ENCODE results near the gene ACBD3.
"Not testable (repeated sequence)": the region's sequence is repeated elsewhere in the genome, so short reads cannot be mapped to it uniquely, and the experiment has no call there.

The ACBD3 gene

GRCh38 chr1:226186124-226187018, at the start of gene ACBD3:
Gene ACBD3 (minus strand): TSS chr1:226186741. CDS start chr1:226186675, 66 bp downstream.
- DNase-seq, result peak; percentile 68

GRCh38 chr1:226233806-226234205, 47.3 kb upstream of the ACBD3 start:
- DNase-seq, result no peak

GRCh38 chr1:226233293-226233692, 46.8 kb upstream of the ACBD3 start:
- DNase-seq, result no peak

- DNase-seq, result no peak
Observed at GRCh38 chr1:226226601-226227000, 40.1 kb upstream of the ACBD3 start.

GRCh38 chr1:226223786-226224244, 37.3 kb upstream of the ACBD3 start:
- no peak for DNase-seq

GRCh38 chr1:226223157-226223785, 36.7 kb upstream of the ACBD3 start, which contains the start of gene MIXL1:
Gene MIXL1 (plus strand): TSS chr1:226223664. CDS start chr1:226223682, 18 bp downstream.
- no peak for DNase-seq

GRCh38 chr1:226222686-226223085, 36.1 kb upstream of the ACBD3 start:
- DNase-seq, result no peak

- DNase-seq, result no peak
Observed at GRCh38 chr1:226220473-226221189, 34.1 kb upstream of the ACBD3 start.

- DNase-seq, result no peak
Observed at GRCh38 chr1:226217273-226217672, 30.7 kb upstream of the ACBD3 start.

- no peak for DNase-seq
Observed at GRCh38 chr1:226216056-226216455, 29.5 kb upstream of the ACBD3 start.

GRCh38 chr1:226215239-226215638, 28.7 kb upstream of the ACBD3 start:
- no peak for DNase-seq

- DNase-seq, result no peak
Observed at GRCh38 chr1:226212545-226212944, 26.0 kb upstream of the ACBD3 start.

- DNase-seq, result no peak
Observed at GRCh38 chr1:226211181-226211821, 24.8 kb upstream of the ACBD3 start.

- no peak for DNase-seq
Observed at GRCh38 chr1:226210571-226211176, 24.1 kb upstream of the ACBD3 start.

- no peak for DNase-seq
Observed at GRCh38 chr1:226209307-226210059, 22.9 kb upstream of the ACBD3 start.

GRCh38 chr1:226207048-226207447, 20.5 kb upstream of the ACBD3 start:
- DNase-seq, result no peak

GRCh38 chr1:226204198-226204597, 17.7 kb upstream of the ACBD3 start:
- no peak for DNase-seq

GRCh38 chr1:226203655-226204054, 17.1 kb upstream of the ACBD3 start:
- no peak for DNase-seq

- no peak for DNase-seq
Observed at GRCh38 chr1:226203240-226203639, 16.7 kb upstream of the ACBD3 start.

GRCh38 chr1:226202666-226203065, 16.1 kb upstream of the ACBD3 start:
- DNase-seq, result not testable (repeated sequence)

GRCh38 chr1:226202246-226202645, 15.7 kb upstream of the ACBD3 start:
- no peak for DNase-seq
